GM12872 (cell line): ENCODE results near the gene MUC20.

ENCODE experiments used
- CTCF ChIP-seq: IDR thresholded peaks from 3 replicates; pipeline ENCODE4 v1.5.1; 2011; ENCODE audit warnings: low read depth, mild to moderate bottlenecking, low read length, moderate library complexity; ENCODE audit not compliant: insufficient read depth

The MUC20 gene

GRCh38 chr3:195757438-195757770 lies 36.6 kb downstream of the MUC20 start:
- no peak for TF ChIP-seq CTCF

- TF ChIP-seq CTCF = no peak
These were observed 37.0 kb downstream of the MUC20 start for GRCh38 chr3:195757827-195758226.

DNA sequence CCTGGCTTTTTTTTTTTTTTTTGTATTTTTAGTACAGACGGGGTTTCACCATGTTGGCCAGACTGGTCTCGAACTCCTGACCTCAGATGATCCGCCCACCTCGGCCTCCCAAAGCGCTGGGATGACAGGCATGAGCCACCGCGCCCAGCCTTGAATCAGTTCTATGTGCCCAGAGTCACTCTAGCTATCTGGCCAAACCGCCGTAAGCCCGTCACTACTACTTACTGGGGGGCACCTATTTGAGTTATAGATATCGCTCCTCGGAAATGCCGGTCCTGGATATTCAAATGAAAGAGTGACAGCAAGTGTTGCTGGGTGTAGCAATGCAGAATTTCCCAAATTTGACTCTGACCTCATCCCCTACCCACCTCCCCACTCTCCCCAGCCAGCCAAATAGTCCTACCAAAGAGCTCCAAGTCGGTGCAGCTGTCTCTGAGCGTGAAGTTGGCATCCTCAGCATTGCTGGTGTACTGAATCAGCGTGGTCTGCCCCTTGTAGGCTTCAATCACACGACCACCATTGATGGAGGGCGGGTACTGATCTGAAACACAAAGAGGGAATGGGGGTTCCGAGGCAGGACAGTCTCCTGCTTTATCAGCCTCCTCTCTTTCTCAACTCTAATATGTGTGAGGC lies 38.1 kb downstream of the MUC20 start:
- TF ChIP-seq CTCF = no peak

- no peak for TF ChIP-seq CTCF
These were observed 39.8 kb downstream of the MUC20 start for GRCh38 chr3:195760345-195761122.

- TF ChIP-seq CTCF = no peak
These were observed 40.4 kb downstream of the MUC20 start for GRCh38 chr3:195761123-195761566.

DNA sequence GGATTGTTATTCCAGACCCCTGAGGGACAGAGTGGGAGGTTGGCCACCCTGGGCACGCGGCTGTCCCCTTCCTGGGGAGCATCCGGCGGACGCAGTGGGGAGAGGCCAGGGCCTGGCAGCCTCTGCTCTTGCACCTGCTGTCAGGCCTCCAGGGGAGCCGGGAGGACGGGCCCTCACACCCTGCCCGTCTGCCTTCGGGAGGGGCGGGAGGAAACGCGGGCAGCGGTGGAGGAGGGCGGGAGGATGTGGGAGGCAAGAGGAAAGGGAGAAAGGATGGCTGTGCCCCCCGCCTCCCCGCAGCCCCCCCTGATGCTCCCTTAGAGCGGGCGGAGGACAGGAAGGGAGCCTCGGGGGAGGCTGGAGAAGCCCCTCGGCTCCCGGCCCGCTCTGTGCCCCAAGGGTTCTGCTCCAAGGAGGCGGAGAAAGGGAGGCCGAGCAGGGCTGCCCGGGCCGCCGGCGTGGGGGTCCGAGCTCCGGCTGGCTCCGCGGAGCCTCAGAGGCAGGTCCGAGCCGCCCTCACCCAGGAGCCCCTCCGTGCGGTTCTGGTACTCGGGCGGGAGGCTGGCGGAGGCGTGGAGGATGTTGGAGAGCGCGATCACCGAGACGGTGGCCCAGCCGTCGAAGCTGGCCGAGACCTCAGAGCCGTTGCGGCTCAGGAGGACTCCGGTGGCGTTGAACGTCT lies 40.9 kb downstream of the MUC20 start:
- no peak for TF ChIP-seq CTCF

GRCh38 chr3:195762249-195762585 lies 41.4 kb downstream of the MUC20 start:
- no peak for TF ChIP-seq CTCF
